Activated naive CD8-positive, alpha-beta T cell treated with anti-CD3 and anti-CD28 coated beads, Interleukin-2, amount 50 U/mL, for 24 hours (primary cell): ENCODE results near the gene ZHX3.
"Not testable (repeated sequence)": the region's sequence is repeated elsewhere in the genome, so short reads cannot be mapped to it uniquely, and the experiment has no call there.

Experiments used
- ATAC-seq: fragments of 150-1000 bp; cut with Tn5 transposase; one replicate; pipeline ENCODE4 v1.10.0; 2021
- DNase-seq: peaks from one replicate; pipeline ENCODE4 v3.0.0; 2021
- H3K27ac Mint-ChIP-seq: one replicate; pipeline ENCODE4 v1.8.0; 2021; ENCODE audit warnings: mild to moderate bottlenecking, mixed read lengths
- H3K27me3 Mint-ChIP-seq: one replicate; pipeline ENCODE4 v1.8.0; 2021; ENCODE audit warnings: mixed read lengths
- H3K36me3 Mint-ChIP-seq: one replicate; pipeline ENCODE4 v1.8.0; 2021; ENCODE audit warnings: low read depth, mixed read lengths
- H3K4me1 Mint-ChIP-seq: one replicate; pipeline ENCODE4 v1.8.0; 2021; ENCODE audit warnings: mixed read lengths
- H3K4me3 Mint-ChIP-seq: one replicate; pipeline ENCODE4 v1.8.0; 2021; ENCODE audit warnings: mild to moderate bottlenecking, moderate library complexity, mixed read lengths
- H3K9me3 Mint-ChIP-seq: one replicate; pipeline ENCODE4 v1.8.0; 2021; ENCODE audit warnings: mixed read lengths

ZHX3 gene

GRCh38 chr20:41329435-41330342, 12.2 kb upstream of the ZHX3 start:
- peak overlapping the region; percentile 50 for H3K27ac Mint-ChIP-seq
- H3K9me3 Mint-ChIP-seq = no peaks in the 10 kb centered on the region
- H3K4me1 Mint-ChIP-seq = peaks cover 14% of the 10 kb centered on the region
- no peaks in the 10 kb centered on the region for H3K36me3 Mint-ChIP-seq
- H3K4me3 Mint-ChIP-seq = no peak overlapping the region
- DNase-seq = peak; percentile 65
- no peaks in the 10 kb centered on the region for H3K27me3 Mint-ChIP-seq
- ATAC-seq = peak; percentile 100

GRCh38 chr20:41327178-41327577, 9.6 kb upstream of the ZHX3 start:
- no peaks in the 10 kb centered on the region for H3K27me3 Mint-ChIP-seq
- ATAC-seq (no peak), DNase-seq (no peak)
- H3K9me3 Mint-ChIP-seq = no peaks in the 10 kb centered on the region
- peaks cover 14% of the 10 kb centered on the region for H3K4me1 Mint-ChIP-seq
- H3K4me3 Mint-ChIP-seq = no peak overlapping the region
- H3K36me3 Mint-ChIP-seq = no peaks in the 10 kb centered on the region
- no peak overlapping the region for H3K27ac Mint-ChIP-seq

- no peaks in the 10 kb centered on the region for H3K9me3 Mint-ChIP-seq
- H3K27me3 Mint-ChIP-seq = no peaks in the 10 kb centered on the region
- no peak for DNase-seq
- H3K27ac Mint-ChIP-seq = no peak overlapping the region
- no peak for ATAC-seq
- H3K4me1 Mint-ChIP-seq = peaks cover 18% of the 10 kb centered on the region
- H3K36me3 Mint-ChIP-seq = no peaks in the 10 kb centered on the region
- H3K4me3 Mint-ChIP-seq = no peak overlapping the region
These were observed 3.4 kb upstream of the ZHX3 start for GRCh38 chr20:41320976-41321375.

GRCh38 chr20:41320441-41320840, 2.9 kb upstream of the ZHX3 start:
- DNase-seq = no peak
- Mint-ChIP-seq H3K27me3 (no peaks in the 10 kb centered on the region), H3K4me1 (peaks cover 21% of the 10 kb centered on the region), H3K27ac (no peak overlapping the region), H3K36me3 (no peaks in the 10 kb centered on the region), H3K4me3 (no peak overlapping the region), H3K9me3 (no peaks in the 10 kb centered on the region)
- ATAC-seq = no peak

- Mint-ChIP-seq H3K9me3 (no peaks in the 10 kb centered on the region), H3K4me1 (peaks cover 34% of the 10 kb centered on the region), H3K27me3 (no peaks in the 10 kb centered on the region), H3K36me3 (no peaks in the 10 kb centered on the region), H3K4me3 (peak overlapping the region; percentile 63), H3K27ac (no peak overlapping the region)
- DNase-seq (no peak), ATAC-seq (no peak)
These were observed 729 bp upstream of the ZHX3 start for GRCh38 chr20:41318271-41318649.

GRCh38 chr20:41316602-41317545, 657 bp downstream of the ZHX3 start:
- Mint-ChIP-seq H3K4me3 (peak overlapping the region; percentile 87), H3K4me1 (peaks cover 34% of the 10 kb centered on the region), H3K27ac (peak overlapping the region; percentile 87), H3K36me3 (no peaks in the 10 kb centered on the region), H3K27me3 (no peaks in the 10 kb centered on the region), H3K9me3 (no peaks in the 10 kb centered on the region)
- ATAC-seq (peak; percentile 56), DNase-seq (peak; percentile 85)

GRCh38 chr20:41316051-41316450, 1.5 kb downstream of the ZHX3 start:
- Mint-ChIP-seq H3K27me3 (no peaks in the 10 kb centered on the region), H3K4me1 (peaks cover 34% of the 10 kb centered on the region), H3K4me3 (peak overlapping the region; percentile 87), H3K9me3 (no peaks in the 10 kb centered on the region), H3K27ac (peak overlapping the region; percentile 87), H3K36me3 (no peaks in the 10 kb centered on the region)
- DNase-seq = no peak
- no peak for ATAC-seq

GRCh38 chr20:41314386-41314785, 3.1 kb downstream of the ZHX3 start:
- H3K27ac Mint-ChIP-seq = no peak overlapping the region
- H3K4me3 Mint-ChIP-seq = no peak overlapping the region
- no peaks in the 10 kb centered on the region for H3K27me3 Mint-ChIP-seq
- H3K36me3 Mint-ChIP-seq = no peaks in the 10 kb centered on the region
- ATAC-seq (no peak), DNase-seq (no peak)
- H3K9me3 Mint-ChIP-seq = no peaks in the 10 kb centered on the region
- peaks cover 31% of the 10 kb centered on the region for H3K4me1 Mint-ChIP-seq

GRCh38 chr20:41312009-41312408, 5.5 kb downstream of the ZHX3 start:
- not testable (repeated sequence) for H3K36me3 Mint-ChIP-seq, ATAC-seq, DNase-seq, H3K9me3 Mint-ChIP-seq, H3K27ac Mint-ChIP-seq, H3K27me3 Mint-ChIP-seq, H3K4me3 Mint-ChIP-seq
- peaks cover 35% of the 10 kb centered on the region for H3K4me1 Mint-ChIP-seq

- DNase-seq (no peak), ATAC-seq (no peak)
- Mint-ChIP-seq H3K4me3 (no peak overlapping the region), H3K9me3 (no peaks in the 10 kb centered on the region), H3K36me3 (no peaks in the 10 kb centered on the region), H3K27ac (no peak overlapping the region), H3K27me3 (no peaks in the 10 kb centered on the region), H3K4me1 (peaks cover 31% of the 10 kb centered on the region)
These were observed 7.7 kb downstream of the ZHX3 start for GRCh38 chr20:41309817-41310216.

GRCh38 chr20:41308726-41309413, 8.7 kb downstream of the ZHX3 start:
- no peak for DNase-seq
- no peaks in the 10 kb centered on the region for H3K36me3 Mint-ChIP-seq
- H3K27ac Mint-ChIP-seq = no peak overlapping the region
- no peak for ATAC-seq
- no peaks in the 10 kb centered on the region for H3K9me3 Mint-ChIP-seq
- H3K4me1 Mint-ChIP-seq = peaks cover 25% of the 10 kb centered on the region
- no peaks in the 10 kb centered on the region for H3K27me3 Mint-ChIP-seq
- no peak overlapping the region for H3K4me3 Mint-ChIP-seq

- Mint-ChIP-seq H3K4me1 (peaks cover 25% of the 10 kb centered on the region), H3K9me3 (no peaks in the 10 kb centered on the region), H3K36me3 (no peaks in the 10 kb centered on the region), H3K27ac (no peak overlapping the region), H3K4me3 (no peak overlapping the region), H3K27me3 (no peaks in the 10 kb centered on the region)
- ATAC-seq (peak; percentile 29), DNase-seq (no peak)
These were observed 9.2 kb downstream of the ZHX3 start for GRCh38 chr20:41308290-41308711.

GRCh38 chr20:41307021-41307420, 10.5 kb downstream of the ZHX3 start:
- no peak overlapping the region for H3K4me3 Mint-ChIP-seq
- ATAC-seq (no peak), DNase-seq (no peak)
- no peaks in the 10 kb centered on the region for H3K9me3 Mint-ChIP-seq
- no peaks in the 10 kb centered on the region for H3K36me3 Mint-ChIP-seq
- peaks cover 25% of the 10 kb centered on the region for H3K4me1 Mint-ChIP-seq
- H3K27me3 Mint-ChIP-seq = no peaks in the 10 kb centered on the region
- no peak overlapping the region for H3K27ac Mint-ChIP-seq

- H3K27me3 Mint-ChIP-seq = no peaks in the 10 kb centered on the region
- H3K4me1 Mint-ChIP-seq = peaks cover 25% of the 10 kb centered on the region
- no peaks in the 10 kb centered on the region for H3K36me3 Mint-ChIP-seq
- ATAC-seq = peak; percentile 51
- DNase-seq = no peak
- no peaks in the 10 kb centered on the region for H3K9me3 Mint-ChIP-seq
- no peak overlapping the region for H3K4me3 Mint-ChIP-seq
- no peak overlapping the region for H3K27ac Mint-ChIP-seq
These were observed 11.3 kb downstream of the ZHX3 start for GRCh38 chr20:41306061-41306727.
